SK-N-MC (cell line): ENCODE results near the gene POMZP3.
"Not testable (repeated sequence)": the region's sequence is repeated elsewhere in the genome, so short reads cannot be mapped to it uniquely, and the experiment has no call there.

Experiments
- DNase-seq: peaks from one replicate; pipeline ENCODE4 v3.0.0-alpha.2; 2011; ENCODE audit warnings: low read depth, low spot score
- H3K27ac ChIP-seq: fragments of 200-600 bp; sonication (generic); 2 replicates; pipeline ENCODE4 v1.5.1; 2016; ENCODE audit warnings: mixed run types
- H3K36me3 ChIP-seq: fragments of 200-600 bp; sonication (generic); 2 replicates; pipeline ENCODE4 v1.6.1; 2017; ENCODE audit warnings: antibody characterized with exemption, low read length, mixed read lengths; ENCODE audit not compliant: insufficient read depth
- H3K4me3 ChIP-seq: fragments of 200-600 bp; sonication (generic); 2 replicates; pipeline ENCODE4 v1.5.1; 2016
- H3K9ac ChIP-seq: fragments of 200-600 bp; sonication (generic); 2 replicates; pipeline ENCODE4 v1.8.0; 2017; ENCODE audit warnings: mixed run types, mixed read lengths; ENCODE audit not compliant: insufficient read length
- H3K9me3 ChIP-seq: fragments of 200-600 bp; sonication (generic); 2 replicates; pipeline ENCODE4 v1.6.1; 2017; ENCODE audit warnings: low read depth, mild to moderate bottlenecking, antibody characterized with exemption, low read length, moderate library complexity, mixed read lengths

POMZP3 gene

DNA sequence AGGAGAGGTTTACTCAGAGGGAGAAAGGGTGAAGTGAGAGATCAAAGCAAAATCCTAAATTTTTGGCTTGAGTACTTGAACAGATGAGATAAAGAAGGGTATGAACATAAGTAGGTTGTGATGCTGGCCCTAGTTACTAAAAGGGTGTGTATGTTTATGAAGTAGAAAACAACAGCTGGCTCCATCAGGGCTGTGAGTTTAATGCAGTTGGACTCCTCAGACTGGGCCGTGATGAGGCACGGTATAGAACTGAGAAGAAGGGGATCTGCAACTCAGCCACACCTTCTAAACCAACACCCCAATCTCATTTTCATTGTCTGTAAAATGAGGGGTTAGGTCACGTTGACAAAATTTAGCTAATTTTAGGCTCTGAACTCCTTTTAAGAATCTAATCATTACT lies 54.8 kb downstream of the POMZP3 start:
- not testable (repeated sequence) for H3K36me3 ChIP-seq, H3K27ac ChIP-seq

DNA sequence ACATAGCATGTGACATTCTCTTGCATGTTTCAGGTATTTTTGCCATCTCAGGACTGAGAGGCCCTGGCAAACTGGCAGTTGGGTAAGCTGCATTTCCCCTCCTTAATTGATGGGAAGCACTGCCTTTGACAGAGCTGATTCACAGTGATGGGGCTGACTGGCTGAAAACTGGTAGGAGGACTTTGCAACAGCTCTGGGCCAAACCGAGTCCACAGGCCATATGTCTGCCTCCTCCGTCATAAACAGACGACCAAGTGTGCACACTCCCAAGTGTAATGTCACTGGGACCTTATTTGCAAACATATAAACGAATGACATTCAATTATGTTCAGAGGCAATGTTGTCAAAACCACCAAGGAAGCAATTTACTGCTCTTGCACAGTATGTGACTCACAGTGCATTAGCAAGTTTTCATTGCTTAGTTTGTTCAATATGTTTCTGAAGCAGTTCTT lies 56.7 kb downstream of the POMZP3 start:
- not testable (repeated sequence) for H3K36me3 ChIP-seq, H3K9me3 ChIP-seq, DNase-seq, H3K4me3 ChIP-seq, H3K9ac ChIP-seq
- H3K27ac ChIP-seq = 0 out of 2 replicates have a peak overlapping the region, but pooled peaks have one; percentile 36

More for the DNA sequence above, 54.8 kb downstream of the POMZP3 start:
- not testable (repeated sequence) for H3K9ac ChIP-seq, H3K4me3 ChIP-seq, H3K9me3 ChIP-seq, DNase-seq

DNA sequence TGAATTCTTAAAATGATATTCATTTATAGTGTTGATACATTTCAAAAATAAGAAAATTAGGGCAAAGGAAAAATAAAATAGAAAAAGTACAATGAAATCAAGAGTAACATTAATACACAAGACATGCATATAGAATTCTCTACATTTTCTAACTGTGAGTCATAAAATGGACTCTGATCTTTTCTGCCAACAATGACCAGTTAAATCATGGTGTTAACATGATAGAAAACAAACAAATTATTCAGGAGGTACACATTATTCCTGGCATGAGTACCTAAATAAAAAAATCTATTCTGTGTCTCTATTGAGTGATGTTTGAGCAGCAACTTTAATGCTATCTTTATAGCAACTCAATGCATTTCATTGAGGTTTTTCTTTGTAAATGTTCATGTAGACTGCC lies 58.3 kb downstream of the POMZP3 start:
- not testable (repeated sequence) for DNase-seq, H3K36me3 ChIP-seq, H3K9ac ChIP-seq, H3K27ac ChIP-seq, H3K4me3 ChIP-seq, H3K9me3 ChIP-seq

- not testable (repeated sequence) for H3K9me3 ChIP-seq, H3K27ac ChIP-seq, H3K4me3 ChIP-seq, H3K9ac ChIP-seq, DNase-seq, H3K36me3 ChIP-seq
Measured at GRCh38 chr7:76567753-76568152, 59.3 kb downstream of the POMZP3 start.

- not testable (repeated sequence) for H3K9ac ChIP-seq, H3K4me3 ChIP-seq, H3K36me3 ChIP-seq, H3K9me3 ChIP-seq, DNase-seq, H3K27ac ChIP-seq
Measured at GRCh38 chr7:76567311-76567710, 59.8 kb downstream of the POMZP3 start.

GRCh38 chr7:76565001-76565400 lies 62.1 kb downstream of the POMZP3 start:
- not testable (repeated sequence) for H3K9ac ChIP-seq, H3K9me3 ChIP-seq

DNA sequence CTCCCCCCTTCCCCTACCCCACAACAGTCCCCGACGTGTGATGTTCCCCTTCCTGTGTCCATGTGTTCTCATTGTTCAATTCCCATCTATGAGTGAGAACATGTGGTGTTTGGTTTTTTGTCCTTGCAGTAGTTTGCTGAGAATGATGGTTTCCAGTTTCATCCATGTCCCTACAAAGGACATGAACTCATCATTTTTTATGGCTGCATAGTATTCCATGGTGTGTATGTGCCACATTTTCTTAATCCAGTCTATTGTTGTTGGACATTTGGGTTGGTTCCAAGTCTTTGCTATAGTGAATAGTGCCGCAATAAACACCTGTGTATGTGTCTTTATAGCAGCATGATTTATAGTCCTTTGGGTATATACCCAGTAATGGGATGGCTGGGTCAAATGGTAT lies 65.7 kb downstream of the POMZP3 start:
- H3K9me3 ChIP-seq, DNase-seq, H3K36me3 ChIP-seq: not testable (repeated sequence)

More at GRCh38 chr7:76565001-76565400, 62.1 kb downstream of the POMZP3 start:
- H3K4me3 ChIP-seq, H3K36me3 ChIP-seq, H3K27ac ChIP-seq, DNase-seq: not testable (repeated sequence)

DNA sequence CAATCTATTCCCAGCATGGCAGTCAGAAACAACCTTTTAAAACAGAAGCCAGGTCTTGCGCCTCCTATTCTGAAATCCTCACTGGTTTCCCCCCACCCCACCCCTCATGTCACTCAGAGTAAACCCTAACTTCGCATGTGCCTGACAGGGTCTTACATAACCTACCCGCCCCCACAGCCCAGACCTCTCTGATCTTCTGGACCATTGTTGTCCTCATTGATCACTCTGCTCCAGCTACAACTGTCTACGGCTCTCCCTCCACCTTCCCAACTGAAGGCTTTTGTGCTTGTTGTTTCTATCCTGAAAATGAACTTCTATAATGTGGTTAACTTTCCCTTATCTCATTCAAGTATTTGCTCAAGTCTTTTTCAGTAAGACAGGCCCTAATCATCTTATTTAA lies 66.9 kb downstream of the POMZP3 start:
- H3K27ac ChIP-seq, H3K4me3 ChIP-seq, H3K9ac ChIP-seq, H3K36me3 ChIP-seq, H3K9me3 ChIP-seq, DNase-seq: not testable (repeated sequence)

More for the DNA sequence above, 65.7 kb downstream of the POMZP3 start:
- H3K9ac ChIP-seq, H3K4me3 ChIP-seq, H3K27ac ChIP-seq: not testable (repeated sequence)
